Astrocyte of the spinal cord (primary cell): ENCODE data around the gene CFAP46.

ENCODE experiments used
- DNase-seq: peaks from one replicate; pipeline ENCODE4 v3.0.0; 2011; ENCODE audit warnings: low read depth, low spot score
- H3K4me3 ChIP-seq: 2 replicates; pipeline ENCODE4 v1.5.1; 2011; ENCODE audit warnings: low read depth, mild to moderate bottlenecking, low read length, moderate library complexity
- in situ Hi-C: cut with HindIII; loops from 2 replicates; pipeline ENCODE4 v1.10.0; 2017; ENCODE audit warnings: low sequenced_read_pairs
- TF ChIP-seq, protein P1 (sequence below): IDR thresholded peaks from 2 replicates; pipeline ENCODE4 v1.5.1; 2012; ENCODE audit warnings: low read depth, mild to moderate bottlenecking, low read length, inconsistent platforms

The CFAP46 gene

GRCh38 chr10:132945125-132945893 is 2.9 kb upstream of the CFAP46 start:
- TF ChIP-seq, protein P1, sequence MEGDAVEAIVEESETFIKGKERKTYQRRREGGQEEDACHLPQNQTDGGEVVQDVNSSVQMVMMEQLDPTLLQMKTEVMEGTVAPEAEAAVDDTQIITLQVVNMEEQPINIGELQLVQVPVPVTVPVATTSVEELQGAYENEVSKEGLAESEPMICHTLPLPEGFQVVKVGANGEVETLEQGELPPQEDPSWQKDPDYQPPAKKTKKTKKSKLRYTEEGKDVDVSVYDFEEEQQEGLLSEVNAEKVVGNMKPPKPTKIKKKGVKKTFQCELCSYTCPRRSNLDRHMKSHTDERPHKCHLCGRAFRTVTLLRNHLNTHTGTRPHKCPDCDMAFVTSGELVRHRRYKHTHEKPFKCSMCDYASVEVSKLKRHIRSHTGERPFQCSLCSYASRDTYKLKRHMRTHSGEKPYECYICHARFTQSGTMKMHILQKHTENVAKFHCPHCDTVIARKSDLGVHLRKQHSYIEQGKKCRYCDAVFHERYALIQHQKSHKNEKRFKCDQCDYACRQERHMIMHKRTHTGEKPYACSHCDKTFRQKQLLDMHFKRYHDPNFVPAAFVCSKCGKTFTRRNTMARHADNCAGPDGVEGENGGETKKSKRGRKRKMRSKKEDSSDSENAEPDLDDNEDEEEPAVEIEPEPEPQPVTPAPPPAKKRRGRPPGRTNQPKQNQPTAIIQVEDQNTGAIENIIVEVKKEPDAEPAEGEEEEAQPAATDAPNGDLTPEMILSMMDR = no peak
- no peak overlapping the region for H3K4me3 ChIP-seq
- in situ Hi-C loops = no loop called here
- DNase-seq = no peak

- in situ Hi-C loops = no loop called here
- no peak for DNase-seq
- TF ChIP-seq, protein P1 = no peak
- H3K4me3 ChIP-seq = no peak overlapping the region
These were observed 2.1 kb upstream of the CFAP46 start for GRCh38 chr10:132944510-132944909.

- DNase-seq = no peak
- in situ Hi-C loops = no loop called here
- H3K4me3 ChIP-seq = no peak overlapping the region
- TF ChIP-seq, protein P1 = no peak
These were observed 1.5 kb upstream of the CFAP46 start for GRCh38 chr10:132943791-132944404.

GRCh38 chr10:132943058-132943790 is 854 bp upstream of the CFAP46 start:
- TF ChIP-seq, protein P1 = no peak
- no peak for DNase-seq
- H3K4me3 ChIP-seq = peak overlapping the region; percentile 40
- in situ Hi-C loops = no loop called here

DNA sequence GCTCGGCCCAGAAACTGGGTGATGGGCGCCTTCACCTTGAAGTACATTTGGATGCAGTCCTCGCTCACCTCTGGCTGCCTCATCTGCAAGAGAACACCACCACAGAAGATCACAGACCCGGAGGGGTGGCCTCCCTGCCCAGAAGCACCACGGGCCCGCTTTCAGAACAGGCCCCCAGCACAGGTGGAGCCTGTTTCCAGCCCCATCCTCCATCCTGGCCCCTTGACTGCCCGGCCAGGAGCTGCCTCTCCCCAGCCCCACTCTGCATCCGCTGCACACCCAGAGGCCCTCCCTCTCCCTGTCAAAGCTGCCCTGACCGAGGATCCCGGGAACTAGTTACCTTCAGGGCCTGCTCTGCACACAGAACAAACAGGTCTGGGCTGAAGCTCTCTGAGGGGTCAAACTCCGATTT is 724 bp downstream of the CFAP46 start:
- peak overlapping the region; percentile 40 for H3K4me3 ChIP-seq
- in situ Hi-C loops = no loop called here

GRCh38 chr10:132940791-132941465 is 1.4 kb downstream of the CFAP46 start:
- in situ Hi-C loops = no loop called here
- no peak for DNase-seq
- TF ChIP-seq, protein P1 = no peak
- H3K4me3 ChIP-seq = no peak overlapping the region

More for the DNA sequence above, 724 bp downstream of the CFAP46 start:
- TF ChIP-seq, protein P1 = no peak
- DNase-seq = peak; percentile 1
